ENCODE data around the gene ETS1.

Gene ETS1

DNA sequence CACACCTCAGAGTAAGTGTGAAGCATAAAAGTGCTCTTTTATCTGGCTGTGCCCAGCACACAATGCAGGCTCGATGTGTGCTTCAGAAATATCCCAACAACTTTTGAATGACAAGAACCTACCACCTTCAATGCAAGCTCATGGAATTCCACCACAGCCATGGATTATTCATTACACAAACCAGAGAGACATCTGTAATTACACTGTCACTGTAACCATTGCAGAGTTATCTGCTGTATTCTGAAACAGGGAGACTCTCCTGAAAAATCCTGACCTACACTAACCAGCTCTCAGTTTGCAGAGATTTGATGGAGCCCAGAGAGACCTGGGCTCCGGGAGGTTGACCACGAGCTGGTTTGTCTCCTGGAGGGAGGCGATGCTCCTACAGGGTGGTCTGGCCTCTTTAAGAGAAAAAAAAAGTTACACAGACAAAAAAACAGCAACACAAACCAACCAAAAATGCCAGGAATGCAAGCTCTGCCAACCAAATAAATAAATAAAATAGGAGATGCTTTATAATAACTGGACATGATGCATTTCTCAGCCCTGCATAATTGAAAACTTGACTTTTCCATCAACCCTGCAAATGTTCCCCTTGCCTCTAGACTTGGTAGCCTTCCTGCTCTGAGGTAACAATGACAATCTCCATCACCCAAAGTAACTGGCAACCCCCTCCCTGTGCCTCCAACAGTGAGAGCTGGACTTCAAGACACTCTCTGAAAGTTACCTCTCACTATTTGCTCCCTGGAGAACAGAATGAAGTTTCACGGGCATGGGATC is 69.7 kb downstream of the ETS1 start:
- DNase-seq = no peak

GRCh38 chr11:128516886-128517285 is 70.5 kb downstream of the ETS1 start:
- no peak for DNase-seq

DNA sequence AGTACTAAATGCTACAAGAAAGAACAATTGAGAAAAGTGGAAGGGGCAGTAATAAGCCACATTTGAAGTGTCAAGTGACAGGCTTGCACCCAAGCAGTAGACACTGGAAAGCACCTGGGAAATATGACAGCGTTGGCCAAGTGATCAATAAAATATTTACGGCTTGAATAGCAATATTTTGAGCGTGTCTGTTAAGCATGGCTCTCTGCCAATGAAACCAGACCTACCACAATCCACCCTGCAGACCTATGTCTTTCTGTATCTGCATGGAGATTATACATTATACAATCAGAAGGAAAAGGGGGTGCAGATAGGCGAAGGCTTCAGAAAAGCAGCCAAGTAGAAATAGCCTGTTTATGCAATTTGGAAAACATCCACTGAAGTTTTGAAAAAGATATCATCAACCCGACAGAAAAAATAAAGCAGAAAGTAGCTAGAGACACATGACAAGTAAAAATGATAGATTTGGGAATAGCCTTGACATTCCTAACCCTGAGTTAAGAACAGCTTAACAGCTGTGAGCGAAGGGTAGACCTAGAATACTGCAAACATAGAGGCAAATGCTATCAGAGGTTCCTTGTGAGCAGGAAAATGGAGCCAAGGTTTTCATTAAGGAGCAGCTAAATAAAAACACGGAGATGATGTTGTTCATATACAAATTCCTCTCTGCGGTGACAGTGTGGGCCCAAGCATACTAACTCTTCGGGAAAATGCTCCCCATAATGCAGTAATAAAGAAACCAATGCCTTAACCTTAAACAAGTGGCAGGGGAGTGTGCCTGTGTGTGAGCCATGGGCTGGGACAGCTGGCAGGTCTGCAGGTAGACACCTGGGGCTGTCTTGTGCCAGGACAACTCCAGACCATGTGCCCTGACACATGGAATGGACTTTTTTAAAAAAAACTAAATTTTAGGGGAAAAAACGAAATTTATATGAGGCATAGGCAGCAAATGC is 71.3 kb downstream of the ETS1 start:
- no peak for DNase-seq

- DNase-seq = no peak
These were observed 72.3 kb downstream of the ETS1 start for GRCh38 chr11:128515086-128515485.

DNA sequence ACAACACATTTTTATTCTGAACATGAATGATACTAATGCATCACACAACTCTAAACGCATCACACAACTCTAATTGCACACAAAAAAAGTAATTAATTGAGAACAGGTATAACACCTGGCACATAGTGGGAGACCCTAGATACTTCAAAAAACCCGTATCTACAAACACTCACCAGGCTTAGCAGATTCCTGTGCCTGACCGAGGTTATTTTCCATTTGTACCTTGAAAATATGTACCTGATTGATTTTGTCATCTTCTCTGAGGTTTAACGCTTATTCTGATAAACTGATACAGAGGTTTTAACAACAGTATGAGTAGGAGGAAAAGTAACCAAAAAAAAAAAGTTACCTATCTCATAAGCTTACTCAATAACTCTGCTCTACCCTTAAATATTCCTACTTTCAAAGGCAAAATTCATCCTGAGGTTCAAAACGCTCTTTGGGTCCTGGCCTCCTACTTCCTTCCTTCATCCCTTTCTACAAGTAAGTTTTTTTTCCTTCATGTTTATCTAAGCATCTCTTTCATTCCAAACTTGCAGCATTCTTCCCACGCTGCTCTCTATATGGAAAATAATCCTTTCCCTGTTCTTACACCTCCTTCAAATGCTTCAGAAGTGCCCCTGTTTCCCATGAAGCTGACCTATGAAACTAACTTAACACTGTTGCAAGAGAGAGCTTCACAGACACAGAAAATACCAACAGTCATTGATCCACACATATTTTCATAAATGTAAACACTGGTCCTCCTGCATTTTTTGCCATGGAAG is 73.3 kb downstream of the ETS1 start:
- no peak for DNase-seq

GRCh38 chr11:128512474-128512996 is 74.8 kb downstream of the ETS1 start:
- peak; percentile 63 to 72 for DNase-seq

DNA sequence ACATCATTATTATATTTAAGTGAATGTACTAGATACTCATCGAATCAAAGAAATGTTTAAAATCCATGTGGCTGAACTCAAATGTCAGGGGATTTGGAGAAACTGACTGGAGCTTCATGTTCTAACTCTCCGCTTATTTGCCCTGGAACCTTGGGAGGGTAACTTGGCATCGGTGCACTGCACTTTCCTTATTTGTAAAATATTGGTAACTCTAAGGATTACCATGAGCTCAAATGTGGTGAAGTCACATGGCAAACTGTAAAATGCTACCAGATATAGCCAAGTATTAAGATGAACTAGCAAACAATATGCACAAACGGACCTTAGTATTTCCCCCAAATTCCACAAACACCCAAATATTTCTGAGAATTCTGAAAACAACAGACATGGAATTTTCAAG is 75.6 kb downstream of the ETS1 start:
- DNase-seq = no peak

- no peak for DNase-seq
These were observed 77.6 kb downstream of the ETS1 start for GRCh38 chr11:128509621-128510389.

GRCh38 chr11:128508770-128509510 is 78.4 kb downstream of the ETS1 start:
- no peak for DNase-seq

- DNase-seq = no peak
These were observed 79.4 kb downstream of the ETS1 start for GRCh38 chr11:128507936-128508335.

GRCh38 chr11:128506999-128507611 is 80.3 kb downstream of the ETS1 start:
- peak; percentile 72 to 75 for DNase-seq

DNA sequence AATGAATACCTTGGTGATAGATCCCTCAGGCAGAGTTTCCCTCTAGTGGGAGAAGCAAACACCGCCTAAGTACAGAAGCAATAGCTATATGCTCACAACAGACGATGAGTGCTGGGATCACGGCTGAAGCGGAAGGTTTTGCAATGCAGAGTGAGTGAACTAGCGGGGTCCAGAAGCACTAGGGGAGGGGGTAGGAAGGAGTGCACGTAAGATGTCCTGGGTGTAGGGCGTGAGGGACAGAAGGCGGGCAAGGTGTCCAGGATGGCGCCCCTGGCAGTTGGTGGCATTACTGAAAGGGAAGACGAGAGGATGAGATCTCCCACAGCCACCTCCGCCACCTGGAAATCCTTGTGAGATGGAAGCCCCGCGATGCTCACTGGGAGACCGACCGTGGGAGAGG is 81.0 kb downstream of the ETS1 start:
- DNase-seq = peak in 1 of 2 experiments; percentile 55

DNA sequence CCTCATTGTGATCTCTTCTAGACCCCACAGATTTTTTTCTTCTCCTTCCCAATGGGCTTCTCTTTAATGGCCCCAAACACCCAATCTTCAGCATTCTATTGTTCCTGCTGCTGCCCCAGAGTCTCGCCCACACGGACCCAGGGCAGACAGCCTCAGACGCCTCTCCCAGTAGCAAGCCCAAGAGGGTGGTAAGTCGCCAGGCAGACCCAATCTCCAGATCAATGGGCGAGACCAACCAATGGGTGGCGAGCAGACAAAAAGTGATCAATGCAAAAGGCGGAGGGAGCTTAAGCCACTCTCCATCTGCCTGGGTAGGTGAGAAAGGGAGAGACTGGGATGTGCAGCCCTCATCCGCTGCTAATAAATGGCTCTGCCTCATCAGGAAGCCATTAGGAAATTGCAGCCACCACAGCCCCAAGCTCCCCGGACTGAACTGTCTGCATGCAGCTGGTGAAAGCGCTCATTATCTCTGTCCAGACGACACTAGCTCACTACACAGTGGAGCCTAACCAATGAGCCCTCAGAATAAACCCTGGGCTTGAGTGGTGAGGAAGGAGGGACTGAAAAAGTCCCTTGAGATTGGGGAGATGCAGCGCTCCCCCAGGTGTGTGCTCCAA is 81.8 kb downstream of the ETS1 start:
- peak; percentile 58 to 63 for DNase-seq

- no peak for DNase-seq
These were observed 82.9 kb downstream of the ETS1 start for GRCh38 chr11:128504486-128504885.

DNA sequence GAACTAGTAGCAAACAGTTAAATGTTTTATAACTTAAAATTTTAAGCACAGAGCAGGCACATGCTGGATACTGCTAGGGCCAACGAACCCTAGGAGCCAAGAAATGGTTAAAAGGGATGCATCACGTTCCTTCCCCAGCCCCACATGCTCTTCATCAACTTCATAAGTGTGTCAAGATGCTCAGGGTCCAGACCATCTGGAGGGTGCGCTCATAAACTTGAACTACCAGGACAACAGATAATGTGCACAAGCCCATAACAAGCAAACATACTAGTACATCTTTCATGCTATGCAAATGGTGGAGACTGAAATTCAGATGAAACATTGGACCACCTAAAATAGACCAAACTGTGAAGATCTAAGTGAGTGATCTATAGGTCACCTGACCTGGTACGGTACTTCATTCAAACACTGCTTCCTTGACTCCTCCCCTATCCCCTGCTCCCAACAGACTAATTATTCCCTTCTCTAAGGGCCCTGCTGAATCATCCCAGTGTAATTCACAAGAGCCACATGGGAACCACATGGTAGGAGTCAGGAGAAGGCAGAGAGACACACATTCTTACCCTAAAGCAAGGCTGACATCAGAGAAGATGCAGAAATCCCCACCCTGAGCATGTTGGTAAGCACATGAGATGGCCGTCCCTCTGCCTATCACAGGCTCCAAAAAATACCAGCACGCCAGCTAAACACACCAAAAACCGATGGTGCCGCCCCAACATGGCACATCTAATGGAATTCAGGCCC is 83.9 kb downstream of the ETS1 start:
- no peak for DNase-seq

DNA sequence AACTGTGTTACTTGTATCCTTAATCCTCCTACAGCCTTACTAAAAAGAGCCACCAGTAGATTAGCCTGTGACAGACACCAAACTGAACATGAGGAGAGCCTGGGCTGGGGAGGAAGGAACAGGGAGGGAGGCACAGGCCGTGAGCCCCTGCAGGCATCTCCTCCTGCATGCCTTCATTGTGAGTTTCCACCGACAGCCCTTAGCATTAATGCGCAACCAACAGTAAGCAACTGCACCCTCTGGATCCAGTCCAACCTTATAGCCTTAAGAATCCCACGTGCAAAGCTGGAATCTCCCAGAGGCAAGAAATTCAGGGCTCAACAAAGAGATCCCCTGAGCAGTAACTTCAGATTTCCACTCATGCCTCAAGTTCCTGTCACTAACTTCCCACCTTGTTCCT is 84.6 kb downstream of the ETS1 start:
- no peak for DNase-seq

- no peak for DNase-seq
These were observed 85.5 kb downstream of the ETS1 start for GRCh38 chr11:128501632-128502549.

GRCh38 chr11:128501008-128501407 is 86.3 kb downstream of the ETS1 start:
- no peak for DNase-seq

Data from activated T-cell treated with anti-CD3 and anti-CD28 coated beads, Interleukin-2, amount 50 U/mL, for 48 hours (primary cell).